Melanocyte of skin (primary cell): Measurements from ENCODE around the gene BRK1. TPM values are rescaled to one million over a fixed set of nuclear protein-coding genes. Genes with fewer than 3 reads are reported as not detected.

Experiments used
- total RNA-seq, 2 donors: library from RNA; depleted of rRNA; stranded (reverse); fragments of >200 nt; gene quantifications; 2 replicates each; pipeline ENCODE4 v1.2.3, GENCODE V29; 2012

Gene BRK1
- 10 to 100 TPM; 79.9 to 81.6 TPM for total RNA-seq

GRCh38 chr3:10115326-10116137, at the start of gene BRK1:
Gene BRK1, plus strand, starts transcription at chr3:10115675. Its CDS starts 27 bp downstream, at chr3:10115702.

GRCh38 chr3:10108091-10108490, 7.4 kb upstream of the BRK1 start, which contains the start of gene FANCD2OS:
Gene FANCD2OS, minus strand, starts transcription at chr3:10108255. Its CDS starts 3,481 bp downstream, at chr3:10104774.

DNA sequence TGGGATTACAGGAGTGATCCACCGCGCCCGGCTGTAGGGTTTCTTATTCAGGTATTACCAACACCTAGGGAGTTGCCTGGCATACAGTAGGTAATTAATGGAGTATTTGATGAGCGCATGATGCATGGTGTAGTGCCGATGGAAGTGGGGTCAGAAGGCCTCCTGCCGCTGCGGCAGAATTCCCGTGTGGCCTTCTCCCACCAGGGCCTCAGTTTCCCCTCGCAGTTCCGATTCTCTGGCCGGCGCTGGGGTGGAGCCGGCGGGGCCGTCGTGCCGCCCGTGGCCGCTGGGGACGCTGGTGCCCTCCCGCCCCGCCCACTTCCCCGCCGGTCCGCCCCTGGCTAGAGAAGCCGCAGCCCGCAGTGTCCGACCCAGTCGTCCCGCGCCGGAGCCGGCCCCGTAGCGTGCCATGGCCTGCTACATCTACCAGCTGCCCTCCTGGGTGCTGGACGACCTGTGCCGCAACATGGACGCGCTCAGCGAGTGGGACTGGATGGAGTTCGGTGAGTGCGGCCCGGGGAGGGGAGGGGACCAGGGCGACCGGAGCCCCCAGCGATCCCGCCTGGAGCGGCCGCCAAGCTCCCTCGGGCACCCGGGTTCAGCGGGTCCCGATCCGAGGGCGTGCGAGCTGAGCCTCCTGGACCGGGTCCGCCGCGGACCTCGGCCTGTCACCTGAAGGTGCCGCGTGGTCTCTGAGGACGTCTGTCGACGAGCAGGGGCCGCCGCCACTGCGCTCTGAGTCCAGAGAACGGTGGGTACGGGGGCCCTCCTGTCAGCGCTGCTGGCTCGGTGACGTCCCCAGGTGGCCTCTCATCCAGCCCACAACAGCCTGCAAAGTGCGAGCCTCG, 49.3 kb downstream of the BRK1 start, which contains the start of gene IRAK2:
Gene IRAK2, plus strand, starts transcription at position 374 of the 848 bp plus-strand sequence. Its CDS starts 36 bp downstream, at position 410.

Other genes starting within 250 kb of the BRK1 start
- gene CIDEC, start 235.4 kb upstream of the BRK1 start, total RNA-seq: not detected
- 10 to 100 TPM; 41.6 to 51.0 TPM for gene JAGN1, start 225.1 kb upstream of the BRK1 start, total RNA-seq
- gene IL17RE, start 212.8 kb upstream of the BRK1 start, total RNA-seq: 1 to 10 TPM; 1.0 to 1.3 TPM
- gene IL17RC, start 198.6 kb upstream of the BRK1 start, total RNA-seq: 10 to 100 TPM; 42.3 to 42.7 TPM
- gene CRELD1, start 181.8 kb upstream of the BRK1 start, total RNA-seq: 10 to 100 TPM; 15.5 to 16.0 TPM
- 1 to 10 TPM in 1 of 2 donors, under 1 TPM in 1; 1.00 to 4.5 TPM for gene PRRT3, start 163.3 kb upstream of the BRK1 start, total RNA-seq
- 10 to 100 TPM; 71.6 to 96.6 TPM for gene EMC3, start 128.8 kb upstream of the BRK1 start, total RNA-seq
- gene FANCD2, start 89.2 kb upstream of the BRK1 start, total RNA-seq: 10 to 100 TPM; 28.9 to 59.3 TPM
- not detected for gene FANCD2OS, start 7.4 kb upstream of the BRK1 start, total RNA-seq
- 10 to 100 TPM; 26.5 to 30.6 TPM for gene VHL, start 26.1 kb downstream of the BRK1 start, total RNA-seq
- 1 to 10 TPM; 1.7 to 7.6 TPM for gene IRAK2, start 49.2 kb downstream of the BRK1 start, total RNA-seq
- 10 to 100 TPM; 15.5 to 19.3 TPM for gene TATDN2, start 132.8 kb downstream of the BRK1 start, total RNA-seq
- gene GHRL, start 177.3 kb downstream of the BRK1 start, total RNA-seq: not detected
- 100 to 1,000 TPM in 1 of 2 donors, 10 to 100 TPM in 1; 91.9 to 163 TPM for gene SEC13, start 205.4 kb downstream of the BRK1 start, total RNA-seq